GM12874 (cell line): ENCODE results near the gene HAND2.

Experiments
- CTCF ChIP-seq: IDR thresholded peaks from 2 replicates; pipeline ENCODE4 v1.5.1; 2011; ENCODE audit warnings: low read depth, mild to moderate bottlenecking, control low read depth, low read length, moderate library complexity; ENCODE audit not compliant: insufficient read depth

HAND2 gene

GRCh38 chr4:173522160-173522950, 7.7 kb downstream of the HAND2 start:
- no peak for TF ChIP-seq CTCF

GRCh38 chr4:173521467-173522159, 8.4 kb downstream of the HAND2 start:
- no peak for TF ChIP-seq CTCF

GRCh38 chr4:173520921-173521466, 9.0 kb downstream of the HAND2 start:
- no peak for TF ChIP-seq CTCF

GRCh38 chr4:173519111-173520101, 10.6 kb downstream of the HAND2 start:
- TF ChIP-seq CTCF = no peak

- no peak for TF ChIP-seq CTCF
These were observed 11.5 kb downstream of the HAND2 start for GRCh38 chr4:173518425-173519102.

- no peak for TF ChIP-seq CTCF
These were observed 12.1 kb downstream of the HAND2 start for GRCh38 chr4:173517781-173518424.
